Activated CD4-positive, alpha-beta T cell treated with anti-CD3 and anti-CD28 coated beads, Interleukin-2, amount 10 ng/mL, durations not matched to agents 24 days and 14 days (primary cell): ENCODE data around the gene SUSD6. TPM values are rescaled to one million over a fixed set of nuclear protein-coding genes. Genes with fewer than 3 reads are reported as not detected.
A peak's percentile ranks its signal among the peaks of the same experiment; 100 is the strongest.

Source experiments
- DNase-seq: peaks from one replicate; pipeline ENCODE4 v3.0.0; 2022
- H3K27ac Mint-ChIP-seq: one replicate; pipeline ENCODE4 v1.8.0; 2022; ENCODE audit warnings: mild to moderate bottlenecking, mixed read lengths
- H3K27me3 Mint-ChIP-seq: one replicate; pipeline ENCODE4 v1.8.0; 2022; ENCODE audit warnings: mixed read lengths
- H3K36me3 Mint-ChIP-seq: one replicate; pipeline ENCODE4 v1.8.0; 2022; ENCODE audit warnings: low read depth, mild to moderate bottlenecking, mixed read lengths
- H3K4me1 Mint-ChIP-seq: one replicate; pipeline ENCODE4 v1.8.0; 2021; ENCODE audit warnings: mixed read lengths
- H3K4me3 Mint-ChIP-seq: one replicate; pipeline ENCODE4 v1.8.0; 2022; ENCODE audit warnings: mild to moderate bottlenecking, moderate library complexity, mixed read lengths
- H3K9me3 Mint-ChIP-seq: one replicate; pipeline ENCODE4 v1.8.0; 2021; ENCODE audit warnings: mixed read lengths
- intact Hi-C: fragments of 100-400 bp; cut with micrococcal nuclease; formaldehyde crosslinking; loops from one replicate; pipeline ENCODE4 v1.15.1; 2023
- total RNA-seq: library from RNA; stranded (reverse); gene quantifications from 2 replicates; pipeline ENCODE4 v1.2.3, GENCODE V29; 2022

The SUSD6 gene
- total RNA-seq, 1 donor from 2014 or later, result 78.9 TPM

GRCh38 chr14:69667938-69668335, 56.5 kb downstream of the SUSD6 start:
- H3K36me3 Mint-ChIP-seq, result peaks cover 57% of the 10 kb centered on the region

GRCh38 chr14:69669375-69669774, 58.0 kb downstream of the SUSD6 start:
- peak overlapping the region; percentile 58 for H3K4me3 Mint-ChIP-seq
- intact Hi-C loops, result no loop called here
- no peaks in the 10 kb centered on the region for H3K27me3 Mint-ChIP-seq
- peaks cover 82% of the 10 kb centered on the region for H3K4me1 Mint-ChIP-seq
- H3K27ac Mint-ChIP-seq, result peak overlapping the region; percentile 86
- no peak for DNase-seq
- no peaks in the 10 kb centered on the region for H3K9me3 Mint-ChIP-seq
- peaks cover 50% of the 10 kb centered on the region for H3K36me3 Mint-ChIP-seq

More at GRCh38 chr14:69667938-69668335, 56.5 kb downstream of the SUSD6 start:
- Mint-ChIP-seq H3K4me1 (peaks cover 80% of the 10 kb centered on the region), H3K27me3 (no peaks in the 10 kb centered on the region), H3K4me3 (peak overlapping the region; percentile 64), H3K27ac (peak overlapping the region; percentile 84), H3K9me3 (no peaks in the 10 kb centered on the region)
- no peak for DNase-seq
- intact Hi-C loops, result no loop called here

- Mint-ChIP-seq H3K27ac (peak overlapping the region; percentile 86), H3K36me3 (peaks cover 49% of the 10 kb centered on the region)
- no peak for DNase-seq
Measured at GRCh38 chr14:69670093-69670492, 58.7 kb downstream of the SUSD6 start.

DNA sequence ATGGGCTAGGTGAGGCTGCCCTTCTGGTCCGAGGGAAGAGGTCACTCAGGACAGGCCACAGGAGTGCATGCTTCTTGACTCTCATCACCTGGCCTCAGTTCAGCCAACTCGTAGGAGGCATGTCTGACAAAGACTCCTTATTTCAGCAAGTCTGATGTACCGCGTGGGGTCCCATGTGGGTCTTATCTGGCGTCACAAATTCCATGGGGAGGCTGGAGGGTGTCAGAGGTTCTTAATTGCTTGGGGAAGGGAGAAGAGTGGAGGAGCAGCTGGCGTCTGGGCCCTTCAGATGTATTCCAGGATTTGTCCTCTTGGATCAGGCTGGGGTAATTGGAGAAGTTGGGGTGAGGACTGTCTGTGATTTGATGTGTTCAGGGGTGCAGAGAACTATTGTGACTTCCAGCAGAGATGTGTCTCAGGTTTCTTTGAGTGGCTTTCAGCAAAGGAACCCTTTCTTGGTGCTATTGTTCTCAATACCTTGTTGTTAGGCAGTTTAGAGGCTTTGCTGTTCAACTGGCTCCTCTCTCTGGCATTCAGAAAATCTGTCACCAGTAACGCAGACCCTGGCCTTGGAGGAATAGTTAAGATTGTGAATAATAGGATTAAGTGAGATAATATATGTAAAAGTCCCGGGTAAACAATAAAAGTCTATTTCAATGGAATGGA, 60.1 kb downstream of the SUSD6 start:
- intact Hi-C loops, result no loop called here
- no peak overlapping the region for H3K4me3 Mint-ChIP-seq
- no peaks in the 10 kb centered on the region for H3K9me3 Mint-ChIP-seq
- no peaks in the 10 kb centered on the region for H3K27me3 Mint-ChIP-seq
- peaks cover 90% of the 10 kb centered on the region for H3K4me1 Mint-ChIP-seq
- H3K27ac Mint-ChIP-seq, result peak overlapping the region; percentile 98
- peaks cover 44% of the 10 kb centered on the region for H3K36me3 Mint-ChIP-seq
- DNase-seq, result no peak

More at GRCh38 chr14:69670093-69670492, 58.7 kb downstream of the SUSD6 start:
- Mint-ChIP-seq H3K27me3 (no peaks in the 10 kb centered on the region), H3K9me3 (no peaks in the 10 kb centered on the region), H3K4me1 (peaks cover 89% of the 10 kb centered on the region), H3K4me3 (no peak overlapping the region)
- intact Hi-C loops, result no loop called here

- Mint-ChIP-seq H3K36me3 (peaks cover 44% of the 10 kb centered on the region), H3K9me3 (no peaks in the 10 kb centered on the region), H3K27ac (peak overlapping the region; percentile 98), H3K27me3 (no peaks in the 10 kb centered on the region), H3K4me1 (peaks cover 89% of the 10 kb centered on the region), H3K4me3 (peak overlapping the region; percentile 2)
- intact Hi-C loops, result no loop called here
- DNase-seq, result no peak
Measured at GRCh38 chr14:69672356-69672755, 61.0 kb downstream of the SUSD6 start.

DNA sequence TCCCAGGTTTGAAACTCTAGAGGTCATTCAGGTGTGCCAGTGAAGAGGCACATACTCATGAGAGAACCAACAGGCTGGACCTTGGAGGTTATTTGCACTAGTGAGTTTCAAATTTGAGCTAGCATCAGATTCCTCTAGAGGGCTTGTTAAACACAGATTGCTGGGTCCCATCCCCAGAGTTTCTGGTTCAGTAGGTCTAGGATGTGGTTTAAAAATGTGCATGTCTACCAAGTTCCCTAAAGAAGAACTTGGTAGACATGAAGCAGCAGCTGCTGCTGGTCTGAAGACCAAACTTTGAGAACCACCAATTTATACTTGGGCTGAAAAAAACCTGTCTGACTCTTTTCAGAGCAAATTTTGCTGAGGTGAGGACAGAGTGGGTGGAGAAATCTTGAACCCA, 61.7 kb downstream of the SUSD6 start:
- H3K9me3 Mint-ChIP-seq, result no peaks in the 10 kb centered on the region
- H3K27me3 Mint-ChIP-seq, result no peaks in the 10 kb centered on the region
- peak overlapping the region; percentile 98 for H3K27ac Mint-ChIP-seq
- DNase-seq, result peak; percentile 76
- peak overlapping the region; percentile 80 for H3K4me3 Mint-ChIP-seq
- H3K4me1 Mint-ChIP-seq, result peaks cover 85% of the 10 kb centered on the region
- intact Hi-C loops, result no loop called here
- H3K36me3 Mint-ChIP-seq, result peaks cover 41% of the 10 kb centered on the region

GRCh38 chr14:69673578-69674305, 62.3 kb downstream of the SUSD6 start:
- intact Hi-C loops, result loop anchor here (2.0 kb wide), 1 partner anchor 93 kb away; the partner anchor contains the start of gene SRSF5
- H3K9me3 Mint-ChIP-seq, result no peaks in the 10 kb centered on the region
- H3K4me1 Mint-ChIP-seq, result peaks cover 83% of the 10 kb centered on the region
- peak overlapping the region; percentile 98 for H3K27ac Mint-ChIP-seq
- no peaks in the 10 kb centered on the region for H3K27me3 Mint-ChIP-seq
- H3K4me3 Mint-ChIP-seq, result peak overlapping the region; percentile 80
- DNase-seq, result peak; percentile 72
- peaks cover 41% of the 10 kb centered on the region for H3K36me3 Mint-ChIP-seq

- no peaks in the 10 kb centered on the region for H3K9me3 Mint-ChIP-seq
- intact Hi-C loops, result loop anchor here (2.0 kb wide), 1 partner anchor 92 kb away; the partner anchor contains the start of gene SRSF5
- peak overlapping the region; percentile 80 for H3K4me3 Mint-ChIP-seq
- H3K27me3 Mint-ChIP-seq, result no peaks in the 10 kb centered on the region
- H3K36me3 Mint-ChIP-seq, result peaks cover 36% of the 10 kb centered on the region
- H3K4me1 Mint-ChIP-seq, result peaks cover 76% of the 10 kb centered on the region
- DNase-seq, result no peak
- peak overlapping the region; percentile 98 for H3K27ac Mint-ChIP-seq
Measured at GRCh38 chr14:69674546-69675244, 63.3 kb downstream of the SUSD6 start.

DNA sequence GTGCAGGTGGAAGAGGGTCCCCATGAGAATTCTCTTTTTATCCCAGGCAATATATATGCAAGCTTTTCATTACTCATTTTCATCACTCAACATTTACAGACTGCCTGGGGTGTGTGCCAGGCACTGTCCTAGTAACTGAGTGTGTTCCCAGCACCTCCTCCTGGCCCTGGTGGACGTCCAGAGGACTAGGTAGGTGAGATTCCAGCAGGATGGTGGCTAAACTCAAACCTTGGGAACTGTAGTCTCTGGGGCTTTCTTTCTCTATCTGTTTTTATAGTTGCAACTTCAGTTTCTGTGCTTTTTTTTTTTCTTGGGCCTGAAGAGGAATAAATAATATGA, 63.8 kb downstream of the SUSD6 start:
- no peak for DNase-seq

GRCh38 chr14:69675877-69676416, 64.6 kb downstream of the SUSD6 start:
- Mint-ChIP-seq H3K4me1 (peaks cover 72% of the 10 kb centered on the region), H3K27ac (peak overlapping the region; percentile 98), H3K4me3 (peak overlapping the region; percentile 70), H3K36me3 (peaks cover 34% of the 10 kb centered on the region), H3K9me3 (no peaks in the 10 kb centered on the region), H3K27me3 (no peaks in the 10 kb centered on the region)
- peak; percentile 81 for DNase-seq
- intact Hi-C loops, result loop anchor here (1.0 to 2.0 kb wide), 8 partner anchors 9 to 91 kb away; partner anchors contain the start of gene SRSF5

More for the DNA sequence above, 63.8 kb downstream of the SUSD6 start:
- Mint-ChIP-seq H3K36me3 (peaks cover 34% of the 10 kb centered on the region), H3K4me1 (peaks cover 72% of the 10 kb centered on the region), H3K9me3 (no peaks in the 10 kb centered on the region), H3K4me3 (peak overlapping the region; percentile 80), H3K27me3 (no peaks in the 10 kb centered on the region), H3K27ac (peak overlapping the region; percentile 98)
- intact Hi-C loops, result loop anchor here (2.0 kb wide), 1 partner anchor 92 kb away; the partner anchor contains the start of gene SRSF5

GRCh38 chr14:69676723-69677122, 65.3 kb downstream of the SUSD6 start:
- Mint-ChIP-seq H3K9me3 (no peaks in the 10 kb centered on the region), H3K36me3 (peaks cover 30% of the 10 kb centered on the region), H3K27ac (peak overlapping the region; percentile 98), H3K27me3 (no peaks in the 10 kb centered on the region), H3K4me3 (peak overlapping the region; percentile 70), H3K4me1 (peaks cover 72% of the 10 kb centered on the region)
- DNase-seq, result no peak
- intact Hi-C loops, result loop anchor here (1.0 kb wide), 7 partner anchors 9 to 63 kb away; no protein-coding TSS in a partner anchor

GRCh38 chr14:69680297-69680696, 68.9 kb downstream of the SUSD6 start:
- H3K27me3 Mint-ChIP-seq, result no peaks in the 10 kb centered on the region
- no peak for DNase-seq
- H3K4me1 Mint-ChIP-seq, result peaks cover 71% of the 10 kb centered on the region
- no peak overlapping the region for H3K4me3 Mint-ChIP-seq
- H3K36me3 Mint-ChIP-seq, result peaks cover 25% of the 10 kb centered on the region
- H3K9me3 Mint-ChIP-seq, result peaks cover 4% of the 10 kb centered on the region
- intact Hi-C loops, result no loop called here
- H3K27ac Mint-ChIP-seq, result peak overlapping the region; percentile 56

DNA sequence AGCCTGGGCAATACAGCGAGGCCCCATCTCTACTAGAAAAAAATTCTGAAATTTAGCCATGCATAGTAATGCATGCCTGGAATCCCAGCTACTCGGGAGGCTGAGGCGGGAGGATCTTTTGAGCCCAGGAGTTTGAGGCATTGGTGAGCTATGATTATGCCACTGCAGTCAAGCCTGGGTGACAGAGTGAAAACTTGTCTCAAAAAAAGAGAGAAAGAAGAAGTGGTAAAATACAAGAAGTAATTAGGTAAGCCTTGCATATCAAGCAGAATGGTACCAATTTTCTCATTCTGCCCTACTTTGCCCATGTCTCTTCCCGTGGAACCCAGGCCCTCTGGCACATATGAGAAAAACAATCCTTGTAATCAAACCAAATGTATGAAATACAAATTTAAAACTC, 70.7 kb downstream of the SUSD6 start:
- intact Hi-C loops, result loop anchor here (2.0 kb wide), 1 partner anchor 15 kb away; no protein-coding TSS in a partner anchor
- Mint-ChIP-seq H3K4me1 (peaks cover 69% of the 10 kb centered on the region), H3K4me3 (peak overlapping the region; percentile 46), H3K36me3 (peaks cover 24% of the 10 kb centered on the region), H3K27me3 (no peaks in the 10 kb centered on the region), H3K9me3 (peaks cover 4% of the 10 kb centered on the region), H3K27ac (peak overlapping the region; percentile 96)
- DNase-seq, result no peak
